ENCODE measurements around the gene SYNE2. TPM values are rescaled to one million over a fixed set of nuclear protein-coding genes. Genes with fewer than 3 reads are reported as not detected.

SYNE2 gene, protein sequence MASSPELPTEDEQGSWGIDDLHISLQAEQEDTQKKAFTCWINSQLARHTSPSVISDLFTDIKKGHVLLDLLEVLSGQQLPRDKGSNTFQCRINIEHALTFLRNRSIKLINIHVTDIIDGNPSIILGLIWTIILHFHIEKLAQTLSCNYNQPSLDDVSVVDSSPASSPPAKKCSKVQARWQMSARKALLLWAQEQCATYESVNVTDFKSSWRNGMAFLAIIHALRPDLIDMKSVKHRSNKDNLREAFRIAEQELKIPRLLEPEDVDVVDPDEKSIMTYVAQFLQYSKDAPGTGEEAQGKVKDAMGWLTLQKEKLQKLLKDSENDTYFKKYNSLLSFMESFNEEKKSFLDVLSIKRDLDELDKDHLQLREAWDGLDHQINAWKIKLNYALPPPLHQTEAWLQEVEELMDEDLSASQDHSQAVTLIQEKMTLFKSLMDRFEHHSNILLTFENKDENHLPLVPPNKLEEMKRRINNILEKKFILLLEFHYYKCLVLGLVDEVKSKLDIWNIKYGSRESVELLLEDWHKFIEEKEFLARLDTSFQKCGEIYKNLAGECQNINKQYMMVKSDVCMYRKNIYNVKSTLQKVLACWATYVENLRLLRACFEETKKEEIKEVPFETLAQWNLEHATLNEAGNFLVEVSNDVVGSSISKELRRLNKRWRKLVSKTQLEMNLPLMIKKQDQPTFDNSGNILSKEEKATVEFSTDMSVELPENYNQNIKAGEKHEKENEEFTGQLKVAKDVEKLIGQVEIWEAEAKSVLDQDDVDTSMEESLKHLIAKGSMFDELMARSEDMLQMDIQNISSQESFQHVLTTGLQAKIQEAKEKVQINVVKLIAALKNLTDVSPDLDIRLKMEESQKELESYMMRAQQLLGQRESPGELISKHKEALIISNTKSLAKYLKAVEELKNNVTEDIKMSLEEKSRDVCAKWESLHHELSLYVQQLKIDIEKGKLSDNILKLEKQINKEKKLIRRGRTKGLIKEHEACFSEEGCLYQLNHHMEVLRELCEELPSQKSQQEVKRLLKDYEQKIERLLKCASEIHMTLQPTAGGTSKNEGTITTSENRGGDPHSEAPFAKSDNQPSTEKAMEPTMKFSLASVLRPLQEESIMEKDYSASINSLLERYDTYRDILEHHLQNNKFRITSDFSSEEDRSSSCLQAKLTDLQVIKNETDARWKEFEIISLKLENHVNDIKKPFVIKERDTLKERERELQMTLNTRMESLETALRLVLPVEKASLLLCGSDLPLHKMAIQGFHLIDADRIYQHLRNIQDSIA (N-terminal part only)
- total RNA-seq (2021; fragmentation: NEBNext Ultra II Directional; extraction: Animal tissue kit (Norgen Biotek cat#: 25700)) (43.6 and 46.1 TPM in 2 replicates), polyA plus RNA-seq (2011; rRNA removed) (32.6 and 44.3 TPM in 2 replicates), polyA minus RNA-seq (2011; rRNA and poly(A)+ RNA removed) (179 and 213 TPM in 2 replicates)
- 26.1 TPM for polyA plus RNA-seq (2011; cell fraction: cytosol; rRNA removed)
- 278 TPM for polyA plus RNA-seq (2011; cell fraction: nucleus; rRNA removed)
- polyA plus RNA-seq (2012, experiment 1 of 2), result 33.3 to 40.9 TPM (median 36.8 TPM) in 4 replicates
- 3.7 TPM for polyA plus RNA-seq (2012, experiment 2 of 2)
- polyA plus RNA-seq (2013, experiment 1 of 2), result 19.3 TPM
- 19.0 TPM for polyA plus RNA-seq (2013, experiment 2 of 2)
- 53.7 TPM for polyA minus RNA-seq (2011; cell fraction: cytosol; rRNA and poly(A)+ RNA removed)
- polyA minus RNA-seq (2011; cell fraction: nucleus; rRNA and poly(A)+ RNA removed), result 393 TPM
- long read RNA-seq, experiment 1, partial matches to known transcripts, result 11 of 23 reads
- long read RNA-seq, experiment 1, other reads (novel, unspliced or antisense), result 12 of 23 reads
- long read RNA-seq, experiment 2, partial matches to known transcripts, result 1 of 3 reads
- long read RNA-seq, experiment 2, other reads (novel, unspliced or antisense), result 2 of 3 reads

DNA sequence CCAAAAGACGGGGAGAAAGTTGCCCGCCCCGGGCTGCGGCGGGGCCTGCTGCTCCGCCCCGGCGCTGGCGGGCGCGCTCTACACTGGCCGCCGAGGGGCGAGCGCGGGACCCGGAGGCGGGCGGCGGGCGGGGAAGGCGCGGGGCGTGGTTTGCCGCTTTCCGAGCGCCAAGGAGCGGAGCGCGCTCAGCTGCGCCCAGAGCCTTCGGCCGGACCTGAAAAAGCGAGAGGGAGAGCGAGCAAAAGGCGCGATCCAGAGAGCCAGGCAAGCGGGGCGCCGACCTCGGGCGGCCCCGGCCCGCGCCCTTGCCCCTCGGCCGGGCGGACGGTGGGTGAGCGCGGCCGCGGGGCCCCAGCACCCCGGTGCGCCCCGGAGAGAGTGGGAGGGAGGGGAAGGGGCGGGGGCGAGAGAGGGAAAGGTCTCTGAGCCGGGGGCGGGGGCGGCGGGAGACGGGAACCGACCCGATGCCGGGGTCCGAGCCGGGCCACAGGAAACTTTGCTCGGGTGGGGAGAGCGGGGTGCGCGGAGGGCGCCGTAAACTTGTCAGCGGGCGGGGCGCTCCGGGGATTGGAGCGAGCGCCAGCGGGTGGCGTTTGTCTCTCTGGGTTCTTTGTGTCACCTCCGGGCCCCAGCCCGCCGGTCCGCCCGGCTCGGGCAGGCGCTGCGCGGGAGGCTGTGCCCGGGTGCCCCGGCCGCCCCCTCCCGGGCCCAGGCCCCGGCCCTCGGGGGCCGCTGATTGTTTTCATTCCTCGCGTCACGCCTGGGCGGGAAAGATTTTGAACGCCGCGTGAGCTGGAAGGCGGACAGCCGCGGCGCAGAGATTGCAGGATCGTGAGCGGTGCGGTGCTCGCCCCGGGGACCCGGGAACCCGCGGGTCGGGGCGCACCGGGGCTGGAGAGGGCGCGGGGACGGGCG, at the start of gene SYNE2:
SYNE2 (plus strand) TSS at position 188 of the 915 bp plus-strand sequence. CDS start 56,145 bp downstream, outside the sequence.
- FAIRE-seq (no peak), DNase-seq (ENCODE audit: low read depth in 1 of 2, low spot score in 2 of 2) (peak in 1 of 2 experiments; percentile 89)
- no peak within 1 kb of the TSS; the same call in 1 of the 2 replicates for H2BK5ac ChIP-seq (ENCODE audit: low read depth, low read length)
- H2AK5ac ChIP-seq (ENCODE audit: low read depth, low read length), result no peak within 1 kb of the TSS
- peak within 1 kb of the TSS; percentile 86 for H4K8ac ChIP-seq (ENCODE audit: extremely low read depth, insufficient read depth, low read length)
- H4K91ac ChIP-seq (replicated peaks; ENCODE audit: insufficient read length, low read length), result no peak within 1 kb of the TSS
- H3K23me2 ChIP-seq (ENCODE audit: low read depth, low read length), result peaks cover 10% of the 10 kb centered on the region; the same call in 1 of the 2 replicates
- peaks cover 0 to 2% (median 0%) of the 10 kb centered on the region in 4 experiments; a peak in 2 of 7 replicates for H3K27me3 ChIP-seq (replicated peaks in 1 of 4; ENCODE audit: control insufficient read depth in 3 of 4, extremely low read depth in 1 of 4, insufficient read depth in 3 of 4, low read length in 3 of 4)
- CTCF ChIA-PET (ENCODE audit: partially characterized antibody), result interaction anchor here (0.7 to 1.3 kb wide), 3 partner anchors 11 to 454 kb away, joined by 3 read pairs; no protein-coding TSS in a partner anchor
- H3K18ac ChIP-seq (ENCODE audit: extremely low read depth, low read length), result peak within 1 kb of the TSS; percentile 38
- H2BK12ac ChIP-seq (ENCODE audit: low read depth, low read length), result no peak within 1 kb of the TSS
- peaks cover 5 to 14% of the 10 kb centered on the region in 2 experiments for H4K20me1 ChIP-seq (replicated peaks in 1 of 2; ENCODE audit: control insufficient read depth in 1 of 2, insufficient read depth in 2 of 2, low read length in 2 of 2)
- H3K79me1 ChIP-seq (ENCODE audit: low read depth, low read length), result peaks cover 5% of the 10 kb centered on the region
- no peak within 1 kb of the TSS for H3K23ac ChIP-seq (ENCODE audit: insufficient read length)
- no peaks in the 10 kb centered on the region for H3K9me3 ChIP-seq (ENCODE audit: insufficient read depth in 2 of 2, low read depth in 1 of 2, low read length in 1 of 2)
- POLR2A ChIA-PET (ENCODE audit: partially characterized antibody), result interaction anchor here (0.7 to 1.1 kb wide), 8 partner anchors 14 to 210 kb away, joined by 3 to 4 read pairs (median 3); no protein-coding TSS in a partner anchor
- H3K4ac ChIP-seq (replicated peaks; ENCODE audit: insufficient read length, low read depth, low read length), result peak within 1 kb of the TSS; percentile 4
- H3K27ac ChIP-seq (ENCODE audit: low read depth, low read length), result no peak within 1 kb of the TSS; the same call in 1 of the 2 replicates
- H3K56ac ChIP-seq (replicated peaks; ENCODE audit: insufficient read length, low read depth, low read length), result no peak within 1 kb of the TSS
- H3K9ac ChIP-seq (replicated peaks in 1 of 4; ENCODE audit: extremely low read depth in 1 of 4, low read depth in 3 of 4, low read length in 3 of 4), result peak within 1 kb of the TSS; percentile 67 to 79 (median 70)
- peak within 1 kb of the TSS; percentile 78 to 84 (median 80) for H3K4me3 ChIP-seq (ENCODE audit: extremely low read depth in 1 of 4, insufficient read depth in 2 of 4, low read depth in 3 of 4, low read length in 4 of 4)
- H3K4me2 ChIP-seq (ENCODE audit: insufficient read depth in 1 of 2, low read depth in 2 of 2, low read length in 2 of 2), result peak within 1 kb of the TSS; percentile 82 to 99
- H3K79me2 ChIP-seq (ENCODE audit: control insufficient read depth in 1 of 2, insufficient read depth in 2 of 2, low read length in 2 of 2), result peaks cover 10 to 42% of the 10 kb centered on the region in 2 experiments
- H3K14ac ChIP-seq (ENCODE audit: insufficient read length), result no peak within 1 kb of the TSS
- peak within 1 kb of the TSS; percentile 99 for H2AFZ ChIP-seq (ENCODE audit: low read length)
- H4K5ac ChIP-seq (ENCODE audit: insufficient read length, low read depth, low read length), result no peak within 1 kb of the TSS
- H3K36me3 ChIP-seq (ENCODE audit: control insufficient read depth in 2 of 4, insufficient read depth in 4 of 4, low read length in 3 of 4), result no peaks in the 10 kb centered on the region
- H2BK15ac ChIP-seq (ENCODE audit: low read length), result no peak within 1 kb of the TSS; the same call in 1 of the 2 replicates
- 1% methylated on average over 73 of the region's 124 CpGs; no CpG with 5 or more reads in 1 of the 2 experiments for WGBS, 2 experiments (ENCODE audit: extremely low coverage in 1 of 2, insufficient coverage in 1 of 2, insufficient read length in 1 of 2, insufficient replicate concordance in 2 of 2, low coverage in 1 of 2, low lambda C conversion rate in 2 of 2, missing lambda C conversion rate in 1 of 2)
- H3K4me1 ChIP-seq (replicated peaks in 1 of 4; ENCODE audit: control insufficient read depth in 3 of 4, insufficient read depth in 4 of 4, low read length in 3 of 4), result peaks cover 0 to 3% (median 2%) of the 10 kb centered on the region in 4 experiments; a peak in 5 of 7 replicates
- no peak within 1 kb of the TSS for H2BK120ac ChIP-seq (replicated peaks; ENCODE audit: low read depth, low read length)
- H2BK20ac ChIP-seq (ENCODE audit: low read length), result no peak within 1 kb of the TSS
- TF ChIP-seq MAFK (IDR thresholded peaks at IDR 0.05; ENCODE audit: low read depth, low read length) (no peak), CEBPB (IDR thresholded peaks at IDR 0.05; ENCODE audit: low read depth, low read length) (no peak)

Measured in H1 (cell line).